Inflammatory macrophage (primary cell): ENCODE data around the gene AGAP1.

ENCODE experiments used
- DNase-seq, 2 donors: peaks; one replicate each; pipeline ENCODE4 v3.0.0-alpha.2; 2020 to 2022

Gene AGAP1

GRCh38 chr2:235833971-235834620 is 340.3 kb downstream of the AGAP1 start:
- no peak for DNase-seq

GRCh38 chr2:235834781-235835180 is 340.9 kb downstream of the AGAP1 start:
- DNase-seq, result no peak

DNA sequence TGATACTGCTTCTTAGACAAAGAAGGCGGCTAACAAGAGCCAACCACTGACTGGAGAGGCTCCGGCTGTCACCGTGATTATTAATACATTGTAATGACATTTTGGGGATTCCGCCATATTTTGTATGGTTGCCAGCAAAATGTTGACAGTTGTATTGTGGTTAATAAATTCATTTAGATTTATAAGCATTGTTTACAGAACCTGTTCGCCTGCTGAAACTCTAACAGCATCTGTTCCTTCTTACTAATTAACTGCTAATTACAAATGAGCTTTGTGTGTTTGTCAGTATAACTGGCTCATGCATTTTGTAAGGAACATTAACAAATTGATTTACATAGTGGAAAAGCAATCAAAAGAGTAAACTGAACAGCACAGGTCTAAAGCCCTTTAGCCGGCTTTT is 342.0 kb downstream of the AGAP1 start:
- DNase-seq, result no peak

GRCh38 chr2:235836491-235836911 is 342.7 kb downstream of the AGAP1 start:
- no peak for DNase-seq

DNA sequence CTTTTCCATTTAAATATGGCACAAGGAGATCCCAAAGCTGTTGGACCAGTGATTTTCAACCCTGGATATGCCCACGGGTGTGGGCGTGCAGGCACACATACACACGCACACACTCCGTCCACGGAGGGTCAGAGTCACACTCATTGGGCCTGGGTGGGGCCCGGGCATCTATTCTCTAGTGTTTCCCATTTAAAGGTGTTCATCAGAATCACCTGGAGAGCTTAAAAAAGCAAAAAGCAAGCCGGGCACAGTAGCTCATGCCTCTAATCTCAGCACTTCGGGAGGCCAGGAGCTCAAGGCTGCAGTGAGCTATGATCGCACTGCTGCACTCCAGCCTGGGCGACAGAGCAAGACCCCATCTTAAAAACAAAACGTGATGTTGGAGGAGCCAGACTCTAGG is 345.4 kb downstream of the AGAP1 start:
- DNase-seq, result no peak

- no peak for DNase-seq
Measured at GRCh38 chr2:235839974-235840373, 346.1 kb downstream of the AGAP1 start.

- DNase-seq, result no peak
Measured at GRCh38 chr2:235841863-235842262, 348.0 kb downstream of the AGAP1 start.

- no peak for DNase-seq
Measured at GRCh38 chr2:235842941-235843340, 349.1 kb downstream of the AGAP1 start.

DNA sequence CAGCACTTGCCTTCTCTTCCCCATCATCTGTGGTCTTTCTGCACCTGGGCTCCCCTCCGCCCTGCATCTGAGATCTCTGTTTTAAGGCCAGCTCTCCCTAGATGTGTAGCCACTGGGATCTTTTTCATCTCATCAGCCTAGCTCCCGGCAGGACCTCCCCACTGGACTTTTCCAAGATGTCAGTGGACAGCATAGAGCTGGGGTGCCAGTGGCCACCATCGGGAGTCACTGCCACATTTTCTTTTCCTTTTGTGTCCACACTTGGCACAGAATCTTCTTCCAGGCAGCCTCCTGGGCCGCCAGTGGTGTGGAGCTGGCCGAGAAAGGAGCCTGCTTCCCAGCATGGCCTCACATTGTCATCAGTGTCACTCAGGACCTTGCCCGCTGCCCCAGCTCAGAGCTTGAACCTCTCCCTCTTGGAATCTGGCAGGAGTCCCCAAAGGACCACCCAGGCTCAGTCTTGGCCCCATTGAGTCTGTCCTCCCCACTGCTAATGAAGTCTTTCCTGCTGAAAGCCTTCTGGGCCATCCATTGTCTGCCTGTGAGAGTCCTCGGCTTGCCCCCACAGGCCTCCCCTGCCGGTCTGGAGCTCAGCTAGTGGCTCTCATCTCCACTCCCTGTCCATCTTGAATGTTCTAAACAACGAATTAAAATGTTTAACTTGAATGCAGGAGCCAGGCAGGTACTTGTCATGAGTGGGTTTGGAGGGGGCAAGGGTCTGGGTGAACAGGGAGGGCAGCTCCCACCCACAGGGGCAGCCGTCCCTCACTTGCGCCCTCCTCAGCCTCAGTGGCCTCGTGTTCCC is 349.9 kb downstream of the AGAP1 start:
- DNase-seq, result no peak

DNA sequence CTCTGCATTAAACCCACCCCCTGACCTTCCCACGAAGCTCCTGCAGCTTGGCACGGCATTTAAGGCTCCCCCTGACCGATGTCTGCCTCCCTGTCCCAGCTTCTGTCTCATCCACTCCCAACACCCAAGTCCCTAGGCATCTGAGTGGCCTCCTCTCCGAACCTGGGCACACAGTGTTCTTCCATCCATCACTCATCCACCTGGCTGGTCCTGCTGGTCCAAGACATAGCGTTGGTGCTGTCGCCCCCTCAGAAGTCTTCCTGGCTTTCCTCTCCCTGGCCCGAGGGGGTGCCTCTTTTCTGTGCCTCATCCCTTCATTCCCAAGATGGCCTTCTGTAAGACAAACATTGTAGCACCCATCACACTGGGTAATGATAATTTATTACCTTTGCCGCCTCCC is 350.7 kb downstream of the AGAP1 start:
- DNase-seq, result no peak

GRCh38 chr2:235845245-235845644 is 351.4 kb downstream of the AGAP1 start:
- no peak for DNase-seq

DNA sequence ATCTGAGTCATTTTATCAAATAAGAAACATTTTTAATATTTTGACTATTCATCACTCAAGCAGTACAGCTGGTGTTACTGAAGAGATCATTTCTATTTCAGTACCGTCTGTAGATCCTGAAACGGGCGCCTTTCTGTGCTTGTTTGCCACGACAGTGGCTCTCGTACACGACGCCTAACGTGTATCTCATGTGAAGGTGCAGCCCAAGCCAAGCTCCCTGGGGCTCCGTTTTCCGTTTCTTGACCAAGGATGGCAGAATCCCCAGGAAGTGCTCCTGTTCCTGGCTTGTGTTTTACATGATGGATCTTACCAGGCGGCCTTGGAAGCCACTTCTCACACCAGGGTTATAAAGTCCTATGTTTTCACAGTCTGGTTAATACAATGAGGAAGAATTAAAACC is 353.7 kb downstream of the AGAP1 start:
- no peak for DNase-seq

DNA sequence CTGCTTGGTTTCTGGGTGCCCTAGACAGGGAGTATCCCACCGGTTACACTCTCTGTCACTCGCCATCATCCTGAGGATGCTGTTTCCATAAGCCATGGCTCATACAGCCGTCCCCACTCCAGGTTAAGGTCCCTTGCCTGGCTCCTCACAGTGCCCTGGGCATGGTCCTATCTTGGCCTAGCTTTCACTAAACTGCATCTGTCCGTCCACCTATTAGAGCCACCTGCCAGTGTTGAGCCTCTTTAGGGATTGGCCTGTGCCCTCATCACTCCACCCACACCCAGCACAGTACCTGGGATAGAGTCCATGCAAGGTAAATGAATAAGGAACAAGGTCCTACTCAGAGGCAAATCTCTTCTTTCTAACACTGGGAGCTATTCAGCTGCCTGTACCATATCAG is 354.2 kb downstream of the AGAP1 start:
- DNase-seq, result no peak

GRCh38 chr2:235848946-235849345 is 355.1 kb downstream of the AGAP1 start:
- DNase-seq, result no peak

- DNase-seq, result no peak
Measured at GRCh38 chr2:235849489-235849888, 355.6 kb downstream of the AGAP1 start.

- DNase-seq, result no peak
Measured at GRCh38 chr2:235850289-235850688, 356.4 kb downstream of the AGAP1 start.

DNA sequence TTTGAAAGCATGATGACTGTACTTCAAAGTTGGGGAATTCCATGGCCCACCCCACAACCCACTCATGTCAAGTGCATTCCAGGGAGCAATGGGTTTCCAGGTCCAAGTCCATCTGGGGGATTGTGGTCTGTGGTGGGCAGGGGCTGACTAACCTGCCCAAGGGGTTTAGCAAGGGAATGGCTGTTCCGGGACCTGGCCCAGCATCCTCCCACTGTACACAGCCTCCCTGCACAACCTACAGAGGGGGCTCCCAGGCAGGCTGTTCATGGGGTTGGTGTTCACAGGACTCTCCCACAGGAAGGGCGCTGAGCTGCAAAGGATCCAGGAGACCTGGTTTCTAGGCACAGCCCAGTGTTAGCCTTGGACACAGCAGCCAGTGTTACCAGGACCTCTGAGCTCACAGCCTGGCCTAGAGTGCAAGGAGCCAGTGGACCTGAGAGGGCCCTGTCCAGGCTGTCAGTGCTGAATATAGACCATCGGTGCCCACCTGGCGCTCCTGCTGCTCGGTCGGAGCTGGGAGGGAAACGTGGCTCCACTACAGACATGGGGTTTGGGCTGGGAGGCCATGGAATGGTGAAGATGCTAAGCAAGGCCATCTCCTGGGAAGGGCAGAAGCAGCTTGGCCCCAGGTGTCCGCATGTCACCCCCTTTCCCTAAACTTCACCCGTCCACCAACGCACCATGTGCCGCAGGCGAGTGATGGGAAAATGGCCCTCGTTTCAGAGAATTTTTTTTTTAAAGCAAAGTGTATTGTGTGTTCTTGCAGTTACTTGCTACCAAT is 357.1 kb downstream of the AGAP1 start:
- DNase-seq, result no peak

DNA sequence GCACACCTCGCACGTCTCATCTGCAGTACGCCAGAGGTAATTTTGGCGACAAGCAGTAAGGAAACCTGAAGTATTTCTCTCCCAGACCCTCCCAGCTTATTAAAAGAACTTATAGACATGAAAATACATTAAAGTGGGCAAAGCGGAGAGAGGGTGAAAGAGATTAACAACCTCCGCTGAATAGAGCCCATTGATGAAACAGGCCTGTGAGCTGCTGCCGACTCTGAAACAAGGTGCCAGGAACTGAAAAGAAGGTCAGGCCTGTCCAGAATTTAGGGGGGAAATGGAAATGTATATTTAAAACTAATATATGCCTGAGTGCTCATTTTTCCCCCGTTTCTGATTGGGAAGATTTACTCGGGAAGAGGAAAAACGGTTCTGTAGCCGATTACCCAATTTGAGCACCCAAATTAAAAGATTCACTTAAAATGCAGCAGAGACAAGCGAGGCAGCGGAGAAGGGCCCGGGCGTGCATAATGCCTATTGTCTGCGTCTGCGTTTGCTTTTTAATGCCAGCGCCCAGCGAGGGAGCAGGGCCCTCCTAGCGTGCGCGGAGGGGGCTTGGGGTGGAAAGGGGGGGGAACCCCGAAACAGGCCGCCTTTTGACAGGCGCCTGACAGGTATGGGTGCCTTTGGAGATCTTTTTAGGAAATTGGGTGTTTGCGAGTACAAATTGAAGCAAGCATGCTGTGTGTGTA is 358.1 kb downstream of the AGAP1 start:
- no peak for DNase-seq

DNA sequence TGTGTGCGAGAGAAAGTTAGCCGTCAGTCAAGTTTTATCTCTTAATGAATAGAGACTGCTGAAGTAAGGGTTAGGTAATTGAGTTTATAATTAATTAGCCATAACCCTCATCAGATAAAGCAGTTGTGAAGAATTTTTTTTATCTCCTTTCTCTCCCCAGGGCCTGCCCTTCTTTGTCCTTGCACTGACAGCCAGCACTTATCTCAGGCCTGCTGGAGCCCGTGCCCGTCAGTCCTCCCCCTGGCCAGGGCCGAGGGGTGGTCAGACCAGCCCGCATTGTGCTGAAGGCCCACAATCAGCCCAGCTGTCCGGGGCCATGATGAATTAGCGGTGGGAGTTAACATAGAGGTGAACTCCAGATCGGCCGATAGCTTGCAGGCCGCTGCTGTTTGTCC is 358.7 kb downstream of the AGAP1 start:
- DNase-seq, result no peak

GRCh38 chr2:235854276-235854675 is 360.4 kb downstream of the AGAP1 start:
- DNase-seq, result no peak

DNA sequence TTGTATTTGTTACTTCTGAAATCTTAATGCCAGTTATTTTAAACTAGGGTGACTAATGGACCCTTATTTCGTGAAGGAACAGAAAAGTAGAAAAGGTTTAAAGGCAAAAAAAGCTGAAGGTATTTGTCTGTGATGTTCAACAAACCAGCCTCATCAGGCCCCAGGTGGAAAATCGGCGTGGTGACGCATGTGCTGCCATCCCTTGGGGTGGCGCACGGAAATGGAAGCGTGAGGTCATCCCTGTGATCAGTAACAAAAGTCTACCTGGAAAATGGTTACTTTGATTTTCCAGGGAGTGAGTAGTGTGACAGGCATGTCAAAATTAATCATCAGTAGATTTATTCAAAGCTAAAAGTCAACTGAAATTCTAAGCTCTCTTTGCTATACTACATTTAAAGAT is 361.2 kb downstream of the AGAP1 start:
- no peak for DNase-seq

- DNase-seq, result no peak
Measured at GRCh38 chr2:235856151-235856854, 362.5 kb downstream of the AGAP1 start.
